ENCODE measurements around the gene TRIM2. TPM values are rescaled to one million over a fixed set of nuclear protein-coding genes. Genes with fewer than 3 reads are reported as not detected.

The TRIM2 gene
- total RNA-seq, 2 donors from 2014 or later: 120 to 151 TPM

DNA sequence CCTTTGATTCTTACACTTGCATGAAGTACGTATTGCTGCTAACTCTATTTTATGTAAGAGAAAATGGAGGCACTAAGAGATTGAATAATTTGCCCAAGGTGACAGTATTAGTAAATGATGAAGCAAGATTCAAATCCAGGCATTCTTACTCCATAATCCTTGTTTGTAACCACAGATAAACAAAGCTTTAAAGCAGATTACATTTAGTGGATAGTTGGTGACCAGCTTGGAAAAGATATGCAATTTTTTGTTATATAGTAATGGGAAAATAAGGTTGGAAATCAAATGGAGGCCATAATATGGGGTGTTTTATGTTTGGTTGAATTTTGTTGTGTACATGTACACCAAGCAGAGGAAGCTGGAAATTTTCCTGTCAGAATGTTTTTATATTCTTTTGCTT is 171.1 kb downstream of the TRIM2 start:
- TF ChIP-seq, protein P1, sequence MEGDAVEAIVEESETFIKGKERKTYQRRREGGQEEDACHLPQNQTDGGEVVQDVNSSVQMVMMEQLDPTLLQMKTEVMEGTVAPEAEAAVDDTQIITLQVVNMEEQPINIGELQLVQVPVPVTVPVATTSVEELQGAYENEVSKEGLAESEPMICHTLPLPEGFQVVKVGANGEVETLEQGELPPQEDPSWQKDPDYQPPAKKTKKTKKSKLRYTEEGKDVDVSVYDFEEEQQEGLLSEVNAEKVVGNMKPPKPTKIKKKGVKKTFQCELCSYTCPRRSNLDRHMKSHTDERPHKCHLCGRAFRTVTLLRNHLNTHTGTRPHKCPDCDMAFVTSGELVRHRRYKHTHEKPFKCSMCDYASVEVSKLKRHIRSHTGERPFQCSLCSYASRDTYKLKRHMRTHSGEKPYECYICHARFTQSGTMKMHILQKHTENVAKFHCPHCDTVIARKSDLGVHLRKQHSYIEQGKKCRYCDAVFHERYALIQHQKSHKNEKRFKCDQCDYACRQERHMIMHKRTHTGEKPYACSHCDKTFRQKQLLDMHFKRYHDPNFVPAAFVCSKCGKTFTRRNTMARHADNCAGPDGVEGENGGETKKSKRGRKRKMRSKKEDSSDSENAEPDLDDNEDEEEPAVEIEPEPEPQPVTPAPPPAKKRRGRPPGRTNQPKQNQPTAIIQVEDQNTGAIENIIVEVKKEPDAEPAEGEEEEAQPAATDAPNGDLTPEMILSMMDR (IDR thresholded peaks at IDR 0.05): no peak
- no peak overlapping the region for H3K27ac ChIP-seq
- H3K36me3 ChIP-seq: no peaks in the 10 kb centered on the region
- no peak overlapping the region for H3K4me3 ChIP-seq
- intact Hi-C loops (cut with DNase I): no loop called here
- H3K9ac ChIP-seq (ENCODE audit: low read depth in 2 of 2, low read length in 2 of 2): no peak overlapping the region
- no peaks in the 10 kb centered on the region for H3K4me1 ChIP-seq
- no peaks in the 10 kb centered on the region for H3K27me3 ChIP-seq
- DNase-seq: no peak
- H3K9me3 ChIP-seq: no peaks in the 10 kb centered on the region

DNA sequence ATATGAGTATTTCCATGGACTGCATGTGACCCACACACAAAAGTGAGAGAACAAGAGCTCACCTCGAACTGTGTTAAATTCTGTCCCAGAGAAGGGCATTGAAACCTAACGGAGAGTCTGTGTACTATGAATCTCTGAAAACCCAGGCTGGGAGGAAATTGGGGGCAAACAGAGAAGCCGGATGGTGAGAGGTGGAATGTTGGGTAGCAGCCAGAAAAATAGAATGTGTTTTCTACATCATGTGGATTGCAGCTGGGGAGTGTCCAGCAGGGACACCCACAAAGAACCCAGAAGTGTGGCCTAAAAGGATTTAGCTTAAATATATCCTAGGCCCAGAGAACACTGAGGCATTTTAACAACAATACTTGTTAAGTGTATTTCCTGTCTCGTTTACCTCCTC is 178.9 kb downstream of the TRIM2 start:
- TF ChIP-seq, protein P1 (IDR thresholded peaks at IDR 0.05): no peak
- no peak for DNase-seq
- H3K4me3 ChIP-seq: no peak overlapping the region
- H3K36me3 ChIP-seq: no peaks in the 10 kb centered on the region
- no peak overlapping the region for H3K27ac ChIP-seq
- no peak overlapping the region for H3K9ac ChIP-seq (ENCODE audit: low read depth in 2 of 2, low read length in 2 of 2)
- intact Hi-C loops (cut with DNase I): no loop called here
- no peaks in the 10 kb centered on the region for H3K9me3 ChIP-seq
- no peaks in the 10 kb centered on the region for H3K4me1 ChIP-seq
- no peaks in the 10 kb centered on the region for H3K27me3 ChIP-seq

DNA sequence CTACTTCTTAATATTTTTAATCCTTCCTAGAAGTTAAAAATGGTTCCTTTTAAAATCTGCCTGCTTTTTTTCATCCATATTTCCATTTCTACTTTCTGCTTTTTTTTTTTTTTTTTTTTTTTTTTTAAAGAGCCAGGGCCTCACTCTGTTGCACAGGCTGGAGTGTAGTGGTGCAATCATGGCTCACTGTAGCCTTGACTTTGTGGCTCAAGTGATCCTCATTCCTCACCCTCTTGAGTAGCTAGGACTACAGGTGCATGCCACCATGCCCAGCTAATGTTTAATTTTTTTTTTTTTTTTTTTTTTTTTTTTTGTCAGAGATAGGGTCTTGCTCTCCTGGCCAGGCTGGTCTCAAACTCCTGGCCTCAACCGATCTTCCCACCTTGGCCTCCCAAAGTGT is 179.9 kb downstream of the TRIM2 start:
- no peak overlapping the region for H3K9ac ChIP-seq (ENCODE audit: low read depth in 2 of 2, low read length in 2 of 2)
- H3K9me3 ChIP-seq: no peaks in the 10 kb centered on the region
- no peaks in the 10 kb centered on the region for H3K36me3 ChIP-seq
- H3K27me3 ChIP-seq: no peaks in the 10 kb centered on the region
- H3K27ac ChIP-seq: no peak overlapping the region
- no peaks in the 10 kb centered on the region for H3K4me1 ChIP-seq
- TF ChIP-seq, protein P1 (IDR thresholded peaks at IDR 0.05): no peak
- DNase-seq: no peak
- no peak overlapping the region for H3K4me3 ChIP-seq
- intact Hi-C loops (cut with DNase I): no loop called here

DNA sequence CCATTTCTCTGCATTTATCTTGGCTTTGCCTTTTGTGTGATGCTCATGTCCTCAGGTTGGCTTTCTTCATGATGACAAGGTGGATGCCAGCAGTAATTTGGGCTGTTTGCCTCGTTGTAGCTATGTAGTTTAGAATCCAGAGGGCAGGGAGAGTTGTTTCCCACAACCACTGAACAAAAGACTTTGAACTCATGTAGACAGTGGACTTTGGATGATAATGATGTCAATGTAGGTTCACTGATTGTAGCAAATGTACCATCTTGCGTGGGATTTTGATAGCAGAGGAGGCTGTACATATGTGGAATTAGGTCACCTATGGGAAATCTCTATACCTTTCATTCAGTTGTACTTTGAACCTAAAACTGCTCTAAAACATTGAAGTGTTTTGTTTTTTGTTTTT is 181.5 kb downstream of the TRIM2 start:
- Histone ChIP-seq H3K36me3 (no peaks in the 10 kb centered on the region), H3K4me3 (no peak overlapping the region), H3K9me3 (no peaks in the 10 kb centered on the region), H3K4me1 (no peaks in the 10 kb centered on the region), H3K9ac (ENCODE audit: low read depth in 2 of 2, low read length in 2 of 2) (no peak overlapping the region), H3K27ac (no peak overlapping the region), H3K27me3 (no peaks in the 10 kb centered on the region)
- DNase-seq: no peak
- intact Hi-C loops (cut with DNase I): no loop called here
- TF ChIP-seq, protein P1 (IDR thresholded peaks at IDR 0.05): no peak

DNA sequence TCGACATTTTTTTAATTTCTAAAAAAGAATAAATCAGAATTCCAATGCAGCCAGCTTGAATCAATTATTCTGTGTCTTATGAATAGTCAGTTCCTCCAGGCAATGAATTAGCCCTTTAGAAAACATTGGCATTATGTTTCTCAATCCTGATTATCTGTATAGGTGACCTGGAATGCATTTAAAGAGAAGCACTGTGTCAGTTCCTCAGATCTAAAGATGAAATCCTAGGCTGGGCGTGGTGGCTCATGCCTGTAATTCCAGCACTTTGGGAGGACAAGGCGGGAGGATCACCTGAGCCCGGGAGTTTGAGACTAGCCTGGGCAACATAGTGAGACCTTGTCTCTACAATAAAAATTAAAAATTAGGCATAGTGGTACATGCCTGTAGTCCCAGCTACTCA is 183.7 kb downstream of the TRIM2 start:
- no peaks in the 10 kb centered on the region for H3K27me3 ChIP-seq
- no peak for DNase-seq
- intact Hi-C loops (cut with DNase I): no loop called here
- TF ChIP-seq, protein P1 (IDR thresholded peaks at IDR 0.05): no peak
- no peak overlapping the region for H3K9ac ChIP-seq (ENCODE audit: low read depth in 2 of 2, low read length in 2 of 2)
- H3K9me3 ChIP-seq: no peaks in the 10 kb centered on the region
- no peak overlapping the region for H3K4me3 ChIP-seq
- H3K4me1 ChIP-seq: no peaks in the 10 kb centered on the region
- H3K36me3 ChIP-seq: no peaks in the 10 kb centered on the region
- no peak overlapping the region for H3K27ac ChIP-seq

Other genes starting within 250 kb of the TRIM2 start
- 10 to 100 TPM in 1 of 2 donors, 1 to 10 TPM in 1; 4.8 to 11.7 TPM for gene MND1, start 140.2 kb downstream of the TRIM2 start, total RNA-seq

Measured in colonic mucosa (tissue), 4 donors.